IPS-20b (cell line): ENCODE data around the gene ADCY6.

Source experiments
- H3K27ac ChIP-seq: one replicate; pipeline ENCODE4 v1.5.1; 2013; ENCODE audit warnings: low read length
- H3K27me3 ChIP-seq: 2 replicates; pipeline ENCODE4 v1.6.1; 2013; ENCODE audit warnings: mild to moderate bottlenecking, low read length, inconsistent platforms; ENCODE audit not compliant: insufficient read depth
- H3K36me3 ChIP-seq: 2 replicates; pipeline ENCODE4 v1.6.1; 2013; ENCODE audit warnings: low read depth, mild to moderate bottlenecking, inconsistent platforms, low read length, moderate library complexity; ENCODE audit not compliant: insufficient read depth
- H3K4me1 ChIP-seq: 2 replicates; pipeline ENCODE4 v1.6.1; 2013; ENCODE audit warnings: mild to moderate bottlenecking, control low read depth, inconsistent platforms, low read length, moderate library complexity; ENCODE audit not compliant: insufficient read depth
- H3K4me3 ChIP-seq: 2 replicates; pipeline ENCODE4 v1.5.1; 2013; ENCODE audit warnings: mild to moderate bottlenecking, low read length, inconsistent platforms
- H3K9ac ChIP-seq: 2 replicates; pipeline ENCODE4 v1.6.1; 2013; ENCODE audit warnings: low read depth, mild to moderate bottlenecking, inconsistent platforms, low read length, moderate library complexity
- H3K9me3 ChIP-seq: 2 replicates; pipeline ENCODE4 v1.6.1; 2013; ENCODE audit warnings: mild to moderate bottlenecking, low read depth, low read length, inconsistent platforms; ENCODE audit not compliant: insufficient read depth

ADCY6 gene

GRCh38 chr12:48788854-48789775 lies at the start of gene ADCY6:
Gene ADCY6, minus strand, starts transcription at chr12:48789089. Its CDS starts 5,655 bp downstream, at chr12:48783434.
- Histone ChIP-seq H3K27me3 (peaks cover 11% of the 10 kb centered on the region; the same call in 1 of the 2 replicates), H3K4me3 (peak within 1 kb of the TSS; percentile 85), H3K27ac (no peak within 1 kb of the TSS), H3K9ac (peak within 1 kb of the TSS; percentile 75; the same call in 1 of the 2 replicates), H3K4me1 (peaks cover 11% of the 10 kb centered on the region; the same call in 1 of the 2 replicates), H3K9me3 (no peaks in the 10 kb centered on the region), H3K36me3 (no peaks in the 10 kb centered on the region)

- H3K9me3 ChIP-seq: no peaks in the 10 kb centered on the region
- H3K9ac ChIP-seq: no peak overlapping the region
- H3K27me3 ChIP-seq: no peaks in the 10 kb centered on the region
- no peak overlapping the region for H3K27ac ChIP-seq
- H3K4me3 ChIP-seq: no peak overlapping the region
- peaks cover 79% of the 10 kb centered on the region for H3K36me3 ChIP-seq
- H3K4me1 ChIP-seq: no peaks in the 10 kb centered on the region
Observed at GRCh38 chr12:48838048-48838447, 49.2 kb upstream of the ADCY6 start.

GRCh38 chr12:48832321-48833060 lies 43.6 kb upstream of the ADCY6 start:
- H3K36me3 ChIP-seq: peaks cover 96% of the 10 kb centered on the region
- no peak overlapping the region for H3K27ac ChIP-seq
- no peak overlapping the region for H3K4me3 ChIP-seq
- no peaks in the 10 kb centered on the region for H3K27me3 ChIP-seq
- no peak overlapping the region for H3K9ac ChIP-seq
- no peaks in the 10 kb centered on the region for H3K4me1 ChIP-seq
- H3K9me3 ChIP-seq: no peaks in the 10 kb centered on the region

GRCh38 chr12:48831257-48831656 lies 42.4 kb upstream of the ADCY6 start:
- no peaks in the 10 kb centered on the region for H3K27me3 ChIP-seq
- peaks cover 94% of the 10 kb centered on the region for H3K36me3 ChIP-seq
- H3K4me1 ChIP-seq: no peaks in the 10 kb centered on the region
- H3K9me3 ChIP-seq: no peaks in the 10 kb centered on the region
- H3K9ac ChIP-seq: no peak overlapping the region
- no peak overlapping the region for H3K4me3 ChIP-seq
- H3K27ac ChIP-seq: no peak overlapping the region

- Histone ChIP-seq H3K9ac (no peak overlapping the region), H3K4me1 (no peaks in the 10 kb centered on the region), H3K36me3 (peaks cover 75% of the 10 kb centered on the region), H3K9me3 (no peaks in the 10 kb centered on the region), H3K27ac (no peak overlapping the region), H3K27me3 (no peaks in the 10 kb centered on the region), H3K4me3 (no peak overlapping the region)
Observed at GRCh38 chr12:48828841-48829575, 40.1 kb upstream of the ADCY6 start.

- no peak overlapping the region for H3K4me3 ChIP-seq
- no peaks in the 10 kb centered on the region for H3K4me1 ChIP-seq
- H3K27ac ChIP-seq: no peak overlapping the region
- no peaks in the 10 kb centered on the region for H3K9me3 ChIP-seq
- no peaks in the 10 kb centered on the region for H3K27me3 ChIP-seq
- peaks cover 68% of the 10 kb centered on the region for H3K36me3 ChIP-seq
- H3K9ac ChIP-seq: no peak overlapping the region
Observed at GRCh38 chr12:48828293-48828692, 39.4 kb upstream of the ADCY6 start.

- Histone ChIP-seq H3K4me3 (no peak overlapping the region), H3K27me3 (no peaks in the 10 kb centered on the region), H3K4me1 (no peaks in the 10 kb centered on the region), H3K9me3 (no peaks in the 10 kb centered on the region), H3K36me3 (peaks cover 61% of the 10 kb centered on the region), H3K27ac (no peak overlapping the region), H3K9ac (no peak overlapping the region)
Observed at GRCh38 chr12:48827513-48828096, 38.7 kb upstream of the ADCY6 start.

- H3K9ac ChIP-seq: no peak overlapping the region
- H3K4me3 ChIP-seq: no peak overlapping the region
- no peaks in the 10 kb centered on the region for H3K27me3 ChIP-seq
- peaks cover 55% of the 10 kb centered on the region for H3K36me3 ChIP-seq
- no peaks in the 10 kb centered on the region for H3K9me3 ChIP-seq
- no peaks in the 10 kb centered on the region for H3K4me1 ChIP-seq
- no peak overlapping the region for H3K27ac ChIP-seq
Observed at GRCh38 chr12:48827026-48827425, 38.1 kb upstream of the ADCY6 start.

- Histone ChIP-seq H3K9ac (no peak overlapping the region), H3K9me3 (no peaks in the 10 kb centered on the region), H3K36me3 (peaks cover 48% of the 10 kb centered on the region), H3K4me3 (no peak overlapping the region), H3K27ac (no peak overlapping the region), H3K27me3 (no peaks in the 10 kb centered on the region; the same call in 1 of the 2 replicates), H3K4me1 (no peaks in the 10 kb centered on the region)
Observed at GRCh38 chr12:48826209-48826855, 37.4 kb upstream of the ADCY6 start.

GRCh38 chr12:48824905-48825304 lies 36.0 kb upstream of the ADCY6 start:
- Histone ChIP-seq H3K36me3 (peaks cover 34% of the 10 kb centered on the region), H3K9me3 (no peaks in the 10 kb centered on the region), H3K4me1 (0 out of 2 replicates have a peak, but pooled peaks cover 3% of the 10 kb centered on the region), H3K9ac (no peak overlapping the region), H3K4me3 (no peak overlapping the region), H3K27me3 (peaks cover 5% of the 10 kb centered on the region), H3K27ac (no peak overlapping the region)

GRCh38 chr12:48824112-48824511 lies 35.2 kb upstream of the ADCY6 start:
- no peak overlapping the region for H3K9ac ChIP-seq
- peaks cover 13% of the 10 kb centered on the region for H3K27me3 ChIP-seq
- no peaks in the 10 kb centered on the region for H3K9me3 ChIP-seq
- no peak overlapping the region for H3K27ac ChIP-seq
- peaks cover 26% of the 10 kb centered on the region for H3K36me3 ChIP-seq
- H3K4me1 ChIP-seq: 0 out of 2 replicates have a peak, but pooled peaks cover 4% of the 10 kb centered on the region
- no peak overlapping the region for H3K4me3 ChIP-seq
